GM19035 (cell line): ENCODE data around the gene XYLB.
"Not testable (repeated sequence)": the region's sequence is repeated elsewhere in the genome, so short reads cannot be mapped to it uniquely, and the experiment has no call there.

ENCODE experiments used
- ATAC-seq: cut with Tn5 transposase; IDR thresholded peaks from one replicate; pipeline ENCODE4 v1.9.1; 2021; ENCODE audit not compliant: unreplicated experiment

Gene XYLB

DNA sequence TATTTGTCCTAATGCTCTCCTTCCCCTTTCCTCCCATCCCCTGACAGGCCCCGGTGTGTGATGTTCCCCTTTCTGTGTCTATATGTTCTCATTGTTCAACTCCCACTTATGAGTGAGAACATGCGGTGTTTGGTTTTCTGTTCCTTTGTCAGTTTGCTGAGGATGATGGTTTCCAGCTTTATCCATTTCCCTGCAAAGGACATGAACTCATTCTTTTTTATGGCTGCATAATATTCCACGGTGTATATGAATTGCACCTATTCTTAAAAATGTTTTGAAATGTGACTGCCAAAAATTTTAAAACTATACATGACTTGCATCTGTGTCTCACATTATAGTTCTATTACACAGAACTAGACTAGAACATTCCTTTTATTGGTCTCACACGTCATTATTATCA lies 25.9 kb upstream of the XYLB start:
- ATAC-seq = not testable (repeated sequence)

DNA sequence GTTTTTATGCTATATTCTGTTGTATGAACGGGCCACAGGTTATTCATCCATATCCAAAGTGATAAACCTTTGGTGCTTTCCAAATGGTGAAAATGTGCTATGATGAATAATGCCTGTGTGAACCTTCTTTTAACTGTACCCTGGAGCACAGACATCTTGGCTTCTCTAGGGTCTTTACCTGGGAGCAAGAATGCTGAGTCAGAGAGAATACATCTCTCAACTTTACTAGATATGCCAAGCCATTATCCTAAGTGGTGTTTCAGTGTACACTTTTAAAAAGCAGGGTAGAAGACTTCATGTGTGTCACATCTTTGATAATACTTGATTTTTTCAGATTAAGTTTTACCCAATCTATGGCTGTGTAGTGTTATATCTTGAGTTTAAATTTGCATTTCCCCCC lies 23.5 kb upstream of the XYLB start:
- ATAC-seq = no peak

DNA sequence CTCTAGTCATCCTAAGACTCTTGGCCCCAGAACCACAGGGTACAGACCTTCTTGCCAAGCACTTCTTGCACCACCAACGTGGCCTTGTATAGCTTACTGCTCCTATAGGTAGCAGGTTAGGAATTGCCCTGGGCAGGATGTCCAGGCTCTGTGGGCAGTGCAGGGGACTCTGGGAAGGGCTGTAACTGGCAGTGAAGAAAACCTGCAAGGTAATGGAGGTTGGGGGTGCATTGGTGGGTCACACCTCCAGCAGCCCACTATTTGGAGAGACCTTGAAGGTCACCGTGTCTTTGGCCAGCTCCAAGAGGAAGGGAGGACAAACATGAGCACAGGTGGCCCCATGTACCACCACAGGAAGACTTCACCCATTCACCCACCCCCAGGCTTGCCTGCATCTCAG lies 21.3 kb upstream of the XYLB start:
- no peak for ATAC-seq

DNA sequence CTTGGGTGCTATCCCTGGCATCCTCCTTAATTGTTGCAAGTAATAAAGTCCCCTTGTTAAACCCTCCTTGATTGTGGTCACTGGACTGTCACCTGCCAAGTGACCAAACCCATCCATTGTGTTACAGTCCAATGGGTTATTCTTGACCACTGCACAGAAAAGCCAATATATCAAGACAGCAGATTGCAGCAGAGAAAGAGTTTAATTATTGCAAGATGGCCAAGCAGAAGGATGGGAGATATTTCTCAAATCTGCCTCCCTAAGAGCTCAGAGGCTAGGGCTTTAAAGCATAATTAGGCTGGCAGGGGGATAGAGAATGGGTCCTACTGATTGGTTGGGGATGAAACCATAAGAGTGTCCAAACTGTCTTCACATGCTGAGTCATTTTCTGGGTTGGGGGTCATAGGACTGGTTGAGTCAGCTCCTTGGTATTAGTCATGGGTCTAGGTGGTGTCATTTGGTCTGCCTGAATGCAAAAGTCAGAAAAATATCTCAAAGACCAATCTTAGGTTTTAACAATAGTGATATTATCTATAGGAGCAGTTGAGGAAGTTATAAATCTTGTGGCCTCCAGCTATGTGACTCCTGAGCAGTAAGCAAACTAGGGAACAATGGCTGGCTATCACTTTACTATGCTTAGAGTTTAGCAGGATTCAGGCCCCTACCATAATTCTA lies 19.1 kb upstream of the XYLB start:
- ATAC-seq = no peak

DNA sequence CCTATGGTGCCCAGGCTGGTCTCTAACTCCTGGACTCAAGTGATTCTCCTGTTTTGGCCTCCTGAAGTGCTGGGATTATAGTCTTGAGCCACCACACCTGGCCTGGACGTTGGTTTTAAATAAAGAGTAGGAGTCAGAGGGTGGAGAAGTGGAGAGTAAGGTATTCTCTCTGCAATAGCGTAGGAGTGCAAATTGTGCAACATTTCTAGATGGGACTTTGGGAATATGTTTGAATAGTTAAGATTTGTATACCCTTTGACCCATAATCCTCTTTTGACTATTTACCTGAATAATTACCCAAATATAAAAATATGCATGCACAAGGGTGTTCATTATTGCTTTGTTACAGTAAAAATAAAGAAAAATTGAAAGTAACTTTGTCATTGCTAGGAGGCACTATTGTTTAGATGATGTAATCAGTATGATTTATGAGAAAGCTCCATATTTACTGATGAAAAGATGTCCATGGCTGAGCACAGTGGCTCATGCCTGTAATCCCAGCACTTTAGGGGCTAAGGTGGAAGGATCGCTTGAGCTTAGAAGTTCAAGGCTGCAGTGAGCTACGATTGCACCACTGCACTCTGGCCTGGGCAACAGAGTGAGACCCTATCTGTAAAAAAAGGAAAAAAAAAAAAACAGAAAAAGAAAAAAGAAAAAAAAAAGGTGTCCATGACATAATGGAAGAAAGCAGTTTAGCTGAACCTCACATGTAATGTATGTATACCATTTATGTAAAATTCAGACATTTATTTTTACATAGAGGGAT lies 15.1 kb upstream of the XYLB start:
- ATAC-seq = no peak

DNA sequence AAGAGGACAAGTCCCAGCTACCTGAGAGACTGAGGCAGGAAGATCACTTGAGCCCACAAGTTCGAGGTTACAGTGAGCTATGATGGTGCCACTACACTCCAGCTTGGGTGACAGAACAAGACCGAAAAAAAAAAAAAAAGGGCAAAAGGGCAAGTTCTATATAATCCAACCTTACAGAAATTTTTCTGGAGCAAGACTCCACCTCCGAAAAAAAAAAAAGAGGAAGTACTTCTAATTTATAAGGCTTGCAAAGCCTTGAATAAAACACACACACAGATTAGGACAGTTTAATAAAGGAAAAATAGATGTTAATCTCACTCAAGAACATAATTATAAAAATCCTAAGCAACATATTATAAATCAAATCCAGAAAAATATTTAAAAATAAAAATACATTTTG lies 14.4 kb upstream of the XYLB start:
- ATAC-seq = no peak

DNA sequence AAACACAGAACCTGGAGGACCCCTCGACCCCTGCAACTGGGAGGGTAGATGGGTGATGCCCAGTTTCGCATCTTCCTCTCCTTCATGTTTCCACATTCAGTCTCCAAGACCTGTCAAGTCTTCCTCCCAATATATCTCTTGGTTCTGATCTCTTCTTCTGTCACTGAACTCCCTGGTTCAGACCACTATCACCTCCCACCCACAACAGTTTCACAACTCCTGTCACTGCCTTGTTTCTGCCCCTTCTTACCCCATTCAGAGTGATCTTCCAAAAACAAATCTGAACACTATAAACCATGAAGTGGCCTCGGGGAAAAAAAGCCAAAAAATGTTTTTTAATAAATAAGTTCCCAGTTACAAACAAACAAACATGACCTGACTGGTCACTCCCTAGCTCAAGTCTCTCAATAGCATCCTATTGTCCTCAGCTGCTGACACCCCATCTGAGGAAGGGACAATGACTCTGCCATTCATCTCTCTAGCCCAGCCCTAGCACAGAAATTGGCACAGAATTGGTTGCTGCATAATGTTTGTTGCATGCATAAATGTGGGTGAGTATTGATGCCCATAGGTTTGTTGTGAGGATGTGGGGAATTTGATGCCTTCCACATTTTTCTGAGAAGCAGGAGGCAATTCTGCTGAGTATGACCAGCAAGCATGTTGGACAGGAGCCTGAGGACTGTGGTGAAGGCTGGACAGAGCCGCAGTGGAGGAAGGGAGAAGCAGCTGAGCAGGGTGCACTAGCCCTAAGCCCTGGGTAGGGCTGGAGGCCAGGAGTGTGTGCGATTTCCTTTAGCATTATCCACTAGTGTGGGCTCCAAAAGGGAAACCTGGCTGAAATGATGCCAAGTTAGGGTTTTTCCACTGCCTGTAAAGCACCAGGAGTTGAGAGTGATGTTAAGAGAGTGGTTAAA lies 12.2 kb upstream of the XYLB start:
- no peak for ATAC-seq

DNA sequence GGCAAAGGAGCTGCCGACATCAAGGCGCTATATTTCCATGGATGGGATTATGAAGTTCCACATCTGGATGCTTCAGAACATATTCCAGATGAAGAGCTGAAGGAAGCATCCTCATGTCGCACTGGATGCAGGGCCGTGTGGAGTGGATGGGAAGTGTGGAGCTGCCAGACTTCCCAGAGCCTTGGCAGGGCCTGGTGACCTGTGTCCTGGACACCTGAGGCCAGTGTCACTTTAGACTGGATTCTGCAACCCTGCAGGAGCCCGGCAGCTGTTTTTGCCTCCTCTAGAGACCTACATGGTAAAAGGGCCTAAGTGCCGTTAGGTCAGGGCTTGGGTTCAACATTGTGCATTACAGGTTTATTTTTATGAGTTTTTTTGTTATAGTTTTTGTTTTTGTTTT lies 11.3 kb upstream of the XYLB start:
- ATAC-seq = no peak

DNA sequence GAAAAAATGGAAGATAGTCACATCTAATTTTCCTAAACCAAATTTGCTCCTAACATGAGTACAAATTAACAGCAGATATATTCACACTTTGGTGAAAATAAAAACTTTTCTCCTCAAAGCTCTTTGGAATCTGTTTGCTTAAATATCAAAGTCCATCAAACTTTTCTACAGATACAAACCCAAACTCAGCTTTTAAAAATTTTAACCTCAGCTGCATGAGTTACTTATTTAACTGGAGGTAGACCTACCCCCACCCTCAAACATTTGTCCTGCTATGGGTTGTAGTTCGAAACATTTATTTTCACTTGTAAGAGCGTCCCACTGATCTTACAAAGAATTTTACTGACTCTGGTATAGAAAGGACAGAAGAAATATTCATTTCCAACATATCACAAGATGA lies 8.9 kb upstream of the XYLB start:
- ATAC-seq = no peak

DNA sequence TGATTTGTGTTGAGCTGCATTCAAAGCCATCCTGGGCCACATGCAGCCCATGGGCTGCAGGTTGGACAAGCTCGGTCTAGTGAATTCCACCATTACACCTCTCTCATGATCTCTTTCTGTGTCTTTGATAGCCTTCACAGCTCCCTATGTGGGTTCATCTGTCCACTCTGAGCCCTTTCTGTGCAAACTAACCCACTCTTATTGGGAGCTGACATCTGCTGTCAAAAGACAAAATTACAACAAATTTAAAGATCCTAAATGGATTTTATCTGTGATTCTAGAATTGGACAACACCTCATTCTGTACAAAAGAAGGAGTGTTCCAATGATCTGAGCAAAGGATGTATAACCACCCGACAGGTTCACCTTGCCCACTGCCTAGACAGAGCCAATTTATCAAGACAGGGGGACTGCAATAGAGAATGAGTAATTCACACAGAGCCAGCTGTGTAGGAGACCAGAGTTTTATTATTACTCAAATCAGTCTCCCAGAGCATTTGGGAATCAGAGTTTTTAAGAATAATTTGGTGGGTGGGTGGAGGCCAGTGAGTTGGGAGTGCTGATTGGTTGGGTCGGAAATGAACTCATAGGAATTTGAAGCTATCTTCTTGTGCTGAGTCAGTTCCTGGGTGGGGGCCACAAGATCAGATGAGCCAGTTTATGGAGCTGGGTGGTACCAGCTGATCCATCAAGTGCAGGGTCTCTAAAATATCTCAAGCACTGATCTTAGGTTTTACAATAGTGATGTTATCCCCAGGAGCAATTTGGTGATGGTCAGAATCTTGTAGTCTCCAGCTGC lies 2.6 kb upstream of the XYLB start:
- no peak for ATAC-seq

DNA sequence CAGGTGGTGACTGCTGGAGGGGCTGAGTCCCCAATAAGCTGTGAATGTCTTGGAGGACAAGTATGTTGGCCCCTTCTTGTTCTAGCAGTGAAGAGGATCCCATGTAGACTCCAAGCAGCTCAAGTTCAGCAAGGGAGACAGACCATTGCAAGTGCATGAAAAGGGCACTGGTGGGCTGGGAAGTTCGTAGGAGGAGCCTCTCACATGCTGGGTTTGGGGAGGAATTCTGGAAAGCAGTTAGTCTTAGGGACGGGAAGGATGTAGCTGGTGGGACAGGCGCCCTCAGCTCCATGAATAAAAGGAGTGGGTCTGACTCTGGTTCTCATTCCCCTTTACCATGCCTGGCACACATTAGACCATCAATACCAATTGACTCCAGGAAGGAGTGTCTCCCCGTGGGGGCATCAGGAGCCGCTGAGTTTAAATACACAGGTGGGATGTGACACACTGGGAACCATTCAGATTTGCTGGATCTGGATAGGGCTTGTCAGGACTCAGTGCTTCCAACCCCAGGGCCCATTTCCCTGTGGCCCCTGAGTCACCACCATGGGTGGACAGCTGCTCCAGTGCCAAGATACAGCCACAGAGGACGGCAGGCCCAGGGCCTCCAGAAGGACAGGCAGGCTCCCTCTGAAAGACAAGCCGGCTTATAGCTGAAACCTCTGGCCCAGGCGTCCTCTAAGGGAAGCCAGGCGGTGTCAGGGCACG lies 552 bp upstream of the XYLB start:
- ATAC-seq = no peak

DNA sequence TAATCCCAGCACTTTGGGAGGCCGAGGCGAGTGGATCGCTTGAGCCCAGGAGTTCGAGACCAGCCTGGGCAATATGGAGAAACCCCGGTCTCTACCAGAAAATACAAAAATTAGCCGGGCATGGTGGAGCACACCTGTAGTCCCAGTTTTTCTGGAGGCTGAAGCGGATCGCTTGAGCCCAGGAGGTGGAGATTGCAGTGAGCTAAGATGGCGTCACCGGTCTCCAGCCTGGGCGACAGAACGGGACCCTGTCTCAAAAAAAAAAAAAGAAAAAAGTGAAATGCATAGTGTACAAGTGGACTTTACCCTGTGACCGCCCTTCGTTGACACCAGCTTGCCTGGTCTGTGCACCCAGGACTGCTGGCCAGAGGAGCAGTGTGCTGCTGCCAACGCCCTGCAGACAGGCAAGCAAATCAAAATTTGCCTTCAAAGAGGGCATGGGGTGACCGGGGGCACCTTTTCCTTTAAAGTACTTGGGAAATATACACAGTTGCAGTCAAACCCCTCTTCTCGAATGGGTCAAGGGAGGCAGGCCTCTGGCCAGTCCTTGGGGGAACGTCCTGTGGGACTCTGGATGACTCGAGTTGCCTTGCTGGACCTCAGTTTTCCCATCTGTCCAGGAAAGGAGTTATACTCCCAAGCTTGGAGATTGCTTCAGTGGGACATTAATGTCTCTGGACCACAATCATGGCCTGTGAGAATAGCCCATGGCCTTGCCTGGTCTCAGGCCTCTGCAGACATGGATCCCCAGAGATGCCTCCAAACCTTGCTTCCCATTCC lies 1.0 kb downstream of the XYLB start:
- no peak for ATAC-seq

DNA sequence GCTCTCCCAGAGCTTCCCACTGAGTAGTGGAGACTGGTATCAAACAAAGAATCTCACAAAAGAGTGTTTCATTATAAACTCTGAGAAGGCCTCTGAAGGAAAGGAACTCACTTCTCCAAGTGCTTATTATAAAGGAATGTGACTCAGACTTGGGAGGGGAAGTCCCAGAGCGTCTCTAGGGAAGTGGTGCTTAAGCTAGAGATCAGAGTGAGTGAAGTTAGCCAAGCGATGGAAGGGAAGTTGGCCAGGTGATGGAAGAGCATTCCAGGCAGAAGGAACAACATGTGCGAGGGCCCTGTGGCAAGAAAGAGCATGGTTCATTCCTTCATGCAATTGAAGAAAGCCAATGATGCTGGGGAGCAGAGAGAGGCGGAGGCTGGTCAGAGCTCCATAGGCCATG lies 2.3 kb downstream of the XYLB start:
- no peak for ATAC-seq

DNA sequence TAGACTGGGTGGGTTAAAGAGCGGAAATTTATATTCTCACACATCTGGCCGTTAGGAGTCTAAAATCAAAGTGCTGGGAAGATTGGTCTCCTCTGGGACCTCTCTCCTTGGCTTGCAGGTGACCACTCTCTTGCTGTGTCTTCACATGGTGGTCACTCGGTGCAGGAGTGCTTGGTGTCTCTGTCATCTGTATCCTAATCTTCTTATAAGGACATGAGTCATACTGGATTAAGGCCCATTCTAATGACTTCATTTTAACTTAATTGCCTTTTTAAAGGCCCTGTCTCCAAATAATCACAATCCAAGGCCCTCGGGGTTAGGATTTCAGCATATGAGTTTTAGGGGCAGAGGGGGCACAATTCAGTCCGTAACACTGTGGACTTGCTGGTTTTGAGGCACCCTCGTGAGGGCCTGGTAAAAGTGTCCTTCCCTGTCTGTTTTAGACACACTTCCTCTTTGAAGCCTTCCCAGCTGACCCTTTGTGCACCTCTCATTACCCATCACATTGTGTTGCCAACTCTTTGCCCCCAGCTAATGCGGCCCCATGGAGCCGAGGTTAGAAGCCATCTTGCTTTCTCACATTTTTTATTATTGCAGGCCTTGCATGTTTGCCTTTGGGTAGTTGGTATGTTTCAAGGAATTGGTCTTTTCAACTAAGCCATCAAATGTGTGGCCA lies 3.2 kb downstream of the XYLB start:
- ATAC-seq = no peak

DNA sequence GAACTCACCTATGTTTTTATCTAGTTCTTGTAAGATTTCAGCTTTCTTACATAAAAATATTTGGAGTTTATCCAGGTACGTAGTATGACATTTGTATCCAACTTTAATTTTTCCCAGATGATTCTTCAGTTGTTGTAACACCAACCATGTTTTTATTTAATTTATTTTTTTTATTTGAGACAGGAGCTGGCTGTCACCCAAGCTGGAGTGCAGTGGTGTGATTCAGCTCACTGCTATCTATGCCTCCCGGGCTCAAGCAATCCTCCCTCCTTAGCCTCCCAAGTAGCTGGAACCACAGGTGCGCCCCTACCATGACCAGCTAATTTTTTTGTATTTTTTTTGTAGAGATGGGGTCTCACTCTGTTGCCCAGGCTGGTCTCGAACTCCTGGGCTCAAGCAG lies 6.6 kb downstream of the XYLB start:
- no peak for ATAC-seq

DNA sequence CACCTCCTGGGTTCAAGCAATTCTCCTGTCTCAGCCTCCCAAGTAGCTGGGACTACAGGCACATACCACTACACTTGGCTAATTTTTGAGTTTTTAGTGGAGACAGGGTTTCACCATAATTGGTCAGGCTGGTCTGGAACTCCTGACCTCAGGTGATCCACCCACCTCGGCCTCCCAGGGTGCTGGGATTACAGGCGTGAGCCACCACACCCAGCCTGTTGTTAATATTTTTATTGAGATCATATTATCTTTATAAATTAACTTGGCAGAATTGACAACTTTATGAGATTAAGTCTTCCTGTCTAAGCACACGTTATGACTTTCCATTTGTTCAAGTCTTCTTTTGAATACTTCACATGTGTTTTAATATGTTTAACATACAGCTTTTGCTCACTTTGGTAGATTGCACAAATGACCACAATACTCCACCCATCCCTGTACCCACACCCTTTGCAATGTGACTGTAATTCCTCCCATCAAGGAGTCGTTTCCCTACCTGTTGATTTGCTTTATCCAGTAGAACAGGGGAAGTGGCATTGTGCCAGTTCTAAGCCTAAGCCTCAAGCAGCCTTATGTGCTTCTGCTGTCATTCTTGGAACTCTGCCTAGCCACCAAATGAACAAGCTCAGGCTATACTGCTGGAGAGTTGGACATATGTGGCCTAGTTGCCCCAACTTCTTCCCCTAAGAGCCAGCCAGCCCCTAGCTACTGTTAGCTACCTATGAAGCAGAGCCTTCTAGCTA lies 8.2 kb downstream of the XYLB start:
- ATAC-seq = no peak

DNA sequence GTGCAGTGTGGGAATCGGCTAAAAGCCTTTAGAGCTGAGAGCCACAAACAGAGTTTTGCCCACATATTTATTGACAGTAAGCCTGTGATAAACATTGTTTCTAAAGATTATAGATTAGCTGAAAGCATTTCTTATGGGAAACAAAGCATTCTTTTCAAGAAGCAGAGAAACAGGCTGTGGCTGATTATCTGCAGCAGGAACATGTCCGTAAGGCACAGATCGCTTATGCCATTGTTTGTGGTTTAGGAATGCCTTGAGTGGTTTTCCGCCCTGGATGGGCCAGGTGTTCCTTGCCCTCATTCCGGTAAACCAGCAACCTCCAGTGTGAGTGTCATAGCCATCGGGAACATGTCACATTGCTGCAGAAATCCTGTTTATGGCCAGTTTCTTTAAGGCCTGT lies 12.5 kb downstream of the XYLB start:
- no peak for ATAC-seq

DNA sequence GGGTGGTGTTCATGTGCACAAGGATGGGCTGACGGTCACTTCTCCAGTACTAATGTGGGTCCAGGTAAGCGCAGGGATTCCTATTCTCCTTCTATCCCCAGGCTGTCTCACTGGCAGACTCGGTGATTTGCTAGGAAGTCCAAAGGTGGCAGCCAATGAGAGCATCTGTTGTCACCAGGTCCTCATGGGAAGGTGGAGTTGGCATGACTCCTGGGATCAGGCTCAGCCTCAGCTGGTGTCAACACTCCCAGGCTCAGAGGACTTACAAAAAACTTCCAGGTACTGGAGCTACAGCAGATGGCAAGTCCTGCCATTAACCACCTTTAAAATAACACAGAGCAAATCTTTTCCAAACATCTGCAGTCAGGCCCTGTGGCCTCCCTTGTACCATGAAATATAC lies 13.8 kb downstream of the XYLB start:
- no peak for ATAC-seq
